GM23338 (cell line): ENCODE measurements around the gene UBL4A. TPM values are rescaled to one million over a fixed set of nuclear protein-coding genes. Genes with fewer than 3 reads are reported as not detected.

Experiments
- ATAC-seq: fragments of 200-7000 bp; cut with Tn5 transposase; 3 replicates; pipeline ENCODE4 v1.9.1; 2020
- DNase-seq: peaks from one replicate; pipeline ENCODE4 v3.0.0-alpha.2; 2015; ENCODE audit warnings: low spot score
- H2AFZ ChIP-seq: fragments of 200-600 bp; sonication (generic); 2 replicates; pipeline ENCODE4 v1.8.0; 2016; ENCODE audit warnings: antibody characterized with exemption, mild to moderate bottlenecking, moderate library complexity
- H3F3A ChIP-seq: fragments of 200-600 bp; sonication (generic); replicated peaks from 2 replicates; pipeline ENCODE4 v1.8.0; 2017; ENCODE audit warnings: antibody characterized with exemption, mixed run types, low read depth
- H3K27ac ChIP-seq: fragments of 200-600 bp; sonication (generic); 2 replicates; pipeline ENCODE4 v1.6.1; 2016; ENCODE audit warnings: low read depth
- H3K27me3 ChIP-seq: fragments of 200-600 bp; sonication (generic); 2 replicates; pipeline ENCODE4 v1.8.0; 2016; ENCODE audit warnings: mild to moderate bottlenecking, mixed run types, moderate library complexity; ENCODE audit not compliant: insufficient read depth
- H3K36me3 ChIP-seq: fragments of 200-600 bp; sonication (generic); 2 replicates; pipeline ENCODE4 v1.8.0; 2016; ENCODE audit warnings: mild to moderate bottlenecking; ENCODE audit not compliant: insufficient read depth
- H3K4me1 ChIP-seq: fragments of 200-600 bp; sonication (generic); 2 replicates; pipeline ENCODE4 v1.8.0; 2016; ENCODE audit warnings: mild to moderate bottlenecking, moderate library complexity; ENCODE audit not compliant: insufficient read depth
- H3K4me2 ChIP-seq: fragments of 200-600 bp; sonication (generic); 2 replicates; pipeline ENCODE4 v1.7.1; 2017; ENCODE audit warnings: mixed run types
- H3K4me3 ChIP-seq: fragments of 200-600 bp; sonication (generic); 2 replicates; pipeline ENCODE4 v1.6.1; 2016; ENCODE audit warnings: mixed run types
- H3K79me2 ChIP-seq: fragments of 200-600 bp; sonication (generic); replicated peaks from 2 replicates; pipeline ENCODE4 v1.8.0; 2017; ENCODE audit warnings: mild to moderate bottlenecking; ENCODE audit not compliant: insufficient read depth
- H3K9me2 ChIP-seq: fragments of 200-600 bp; sonication (generic); 2 replicates; pipeline ENCODE4 v1.8.0; 2017; ENCODE audit not compliant: insufficient read depth
- H4K20me1 ChIP-seq: fragments of 200-600 bp; sonication (generic); replicated peaks from 2 replicates; pipeline ENCODE4 v1.8.0; 2017; ENCODE audit warnings: mild to moderate bottlenecking; ENCODE audit not compliant: insufficient read depth
- H3K27ac Mint-ChIP-seq: 2 replicates; pipeline ENCODE4 v1.8.0; 2020; ENCODE audit warnings: inconsistent platforms, mild to moderate bottlenecking, moderate library complexity, mixed read lengths
- H3K27me3 Mint-ChIP-seq: 3 replicates; pipeline ENCODE4 v1.8.0; 2022; ENCODE audit warnings: low read depth, mild to moderate bottlenecking, moderate library complexity, mixed read lengths, inconsistent platforms; ENCODE audit not compliant: insufficient read depth, poor library complexity
- H3K36me3 Mint-ChIP-seq: 3 replicates; pipeline ENCODE4 v1.8.0; 2021; ENCODE audit warnings: low read depth, mild to moderate bottlenecking, inconsistent platforms, moderate library complexity, mixed read lengths
- H3K4me1 Mint-ChIP-seq: 3 replicates; pipeline ENCODE4 v1.8.0; 2020; ENCODE audit warnings: mild to moderate bottlenecking, inconsistent platforms, mixed read lengths
- H3K4me3 Mint-ChIP-seq: 3 replicates; pipeline ENCODE4 v1.8.0; 2021; ENCODE audit warnings: moderate library complexity, mild to moderate bottlenecking, inconsistent platforms, mixed read lengths
- H3K9me3 Mint-ChIP-seq: 3 replicates; pipeline ENCODE4 v1.8.0; 2020; ENCODE audit warnings: moderate library complexity, mild to moderate bottlenecking, inconsistent platforms, mixed read lengths
- EZH2 ChIP-seq: fragments of 200-600 bp; sonication (generic); IDR thresholded peaks from one replicate; pipeline ENCODE4 v1.8.0; 2017; ENCODE audit warnings: antibody characterized with exemption, mild to moderate bottlenecking, low read depth; ENCODE audit not compliant: unreplicated experiment
- EZH2phosphoT487 ChIP-seq: fragments of 200-600 bp; sonication (generic); IDR thresholded peaks from one replicate; pipeline ENCODE4 v1.8.1; 2018; ENCODE audit warnings: antibody characterized with exemption; ENCODE audit not compliant: unreplicated experiment
- JUNB ChIP-seq: IDR thresholded peaks from one replicate; pipeline ENCODE4 v1.6.1; 2016; ENCODE audit warnings: antibody characterized with exemption; ENCODE audit not compliant: unreplicated experiment
- REST ChIP-seq: IDR thresholded peaks from one replicate; pipeline ENCODE4 v1.6.1; 2018; ENCODE audit warnings: antibody characterized with exemption; ENCODE audit not compliant: unreplicated experiment
- STAT1 ChIP-seq: IDR thresholded peaks from one replicate; pipeline ENCODE4 v1.6.1; 2016; ENCODE audit warnings: antibody characterized with exemption; ENCODE audit not compliant: unreplicated experiment
- ZNF462 ChIP-seq: fragments of 250-450 bp; sonication (Bioruptor Pico); IDR thresholded peaks from 2 replicates; pipeline ENCODE4 v1.5.0; 2020; ENCODE audit warnings: mild to moderate bottlenecking, moderate library complexity
- polyA plus RNA-seq: library from polyadenylated mRNA; unstranded; fragments of >200 nt; fragmentation: Nextera tagmentation; extraction: Ambion mirVana; gene quantifications from 2 replicates; pipeline ENCODE4 v1.2.1, GENCODE V29; 2016
- total RNA-seq: library from RNA; depleted of rRNA; stranded (reverse); fragments of >200 nt; shearing (Covaris generic); gene quantifications from 2 replicates; pipeline ENCODE4 v1.2.3, GENCODE V29; 2014

The UBL4A gene
- total and polyA plus RNA-seq, 2 experiments from 2014 or later = 15.6 to 43.7 TPM

- H3K9me3 Mint-ChIP-seq = no peaks in the 10 kb centered on the region
- H3K27ac Mint-ChIP-seq = no peak overlapping the region
- Histone ChIP-seq H3K9me2 (no peaks in the 10 kb centered on the region), H4K20me1 (no peaks in the 10 kb centered on the region; the same call in 1 of the 2 replicates), H2AFZ (no peak overlapping the region), H3K79me2 (no peaks in the 10 kb centered on the region), H3K27me3 (no peaks in the 10 kb centered on the region), H3K4me2 (no peak overlapping the region), H3K36me3 (no peaks in the 10 kb centered on the region), H3K4me3 (no peak overlapping the region), H3K27ac (no peak overlapping the region), H3K4me1 (no peaks in the 10 kb centered on the region), H3F3A (no peaks in the 10 kb centered on the region)
- DNase-seq (no peak), ATAC-seq (no peak)
- H3K4me3 Mint-ChIP-seq = no peak overlapping the region
- peaks cover 12% of the 10 kb centered on the region for H3K27me3 Mint-ChIP-seq
- H3K4me1 Mint-ChIP-seq = peaks cover 10% of the 10 kb centered on the region; the same call in 2 of the 3 replicates
- H3K36me3 Mint-ChIP-seq = peaks cover 5% of the 10 kb centered on the region; the same call in 2 of the 3 replicates
- TF ChIP-seq ZNF462 (no peak), STAT1 (no peak)
Measured at GRCh38 chrX:154483325-154483724, 3.1 kb downstream of the UBL4A start.

GRCh38 chrX:154482786-154483185 is 3.6 kb downstream of the UBL4A start:
- H3K36me3 ChIP-seq = no peaks in the 10 kb centered on the region
- Mint-ChIP-seq H3K4me1 (peaks cover 10% of the 10 kb centered on the region; the same call in 2 of the 3 replicates), H3K9me3 (no peaks in the 10 kb centered on the region), H3K36me3 (peaks cover 5% of the 10 kb centered on the region; the same call in 2 of the 3 replicates), H3K27ac (no peak overlapping the region), H3K4me3 (no peak overlapping the region), H3K27me3 (peaks cover 9% of the 10 kb centered on the region)
- H3K79me2 ChIP-seq = no peaks in the 10 kb centered on the region
- H3K27me3 ChIP-seq = no peaks in the 10 kb centered on the region
- H3K4me1 ChIP-seq = no peaks in the 10 kb centered on the region
- no peak overlapping the region for H3K4me3 ChIP-seq
- no peaks in the 10 kb centered on the region; the same call in 1 of the 2 replicates for H4K20me1 ChIP-seq
- no peak overlapping the region for H3K4me2 ChIP-seq
- H3K27ac ChIP-seq = no peak overlapping the region
- no peaks in the 10 kb centered on the region for H3K9me2 ChIP-seq
- H3F3A ChIP-seq = no peaks in the 10 kb centered on the region
- no peak overlapping the region for H2AFZ ChIP-seq
- ATAC-seq (no peak), DNase-seq (no peak)
- TF ChIP-seq EZH2phosphoT487 (no peak), REST (no peak), EZH2 (no peak), JUNB (no peak)
